ENCODE results near the gene RPGRIP1L.

The RPGRIP1L gene

GRCh38 chr16:53629607-53630312 is 73.9 kb downstream of the RPGRIP1L start:
- Histone ChIP-seq H2AFZ (no peak overlapping the region), H3K27ac (no peak overlapping the region), H3K27me3 (ENCODE audit: control insufficient read depth, insufficient read depth, low read length) (no peaks in the 10 kb centered on the region), H3K4me2 (ENCODE audit: low read length) (no peak overlapping the region), H3K79me2 (no peaks in the 10 kb centered on the region), H3K9ac (no peak overlapping the region), H3K4me3 (ENCODE audit: low read depth, low read length) (no peak overlapping the region), H3K36me3 (ENCODE audit: control insufficient read depth, insufficient read depth, low read length) (no peaks in the 10 kb centered on the region), H3K4me1 (no peaks in the 10 kb centered on the region), H3K9me3 (ENCODE audit: control insufficient read depth, low read length) (no peaks in the 10 kb centered on the region)
- TF ChIP-seq CTCF (IDR thresholded peaks at IDR 0.05): no peak

GRCh38 chr16:53629151-53629550 is 74.5 kb downstream of the RPGRIP1L start:
- Histone ChIP-seq H3K4me3 (ENCODE audit: low read depth, low read length) (no peak overlapping the region), H3K27me3 (ENCODE audit: control insufficient read depth, insufficient read depth, low read length) (no peaks in the 10 kb centered on the region)
- TF ChIP-seq CTCF (IDR thresholded peaks at IDR 0.05): no peak

GRCh38 chr16:53626811-53627210 is 76.8 kb downstream of the RPGRIP1L start:
- no peaks in the 10 kb centered on the region for H3K4me1 ChIP-seq
- H3K9ac ChIP-seq: no peak overlapping the region
- no peak overlapping the region for H3K27ac ChIP-seq
- no peaks in the 10 kb centered on the region for H3K79me2 ChIP-seq
- no peak for TF ChIP-seq CTCF (IDR thresholded peaks at IDR 0.05)
- H3K4me2 ChIP-seq (ENCODE audit: low read length): no peak overlapping the region
- H3K36me3 ChIP-seq (ENCODE audit: control insufficient read depth, insufficient read depth, low read length): no peaks in the 10 kb centered on the region
- H3K4me3 ChIP-seq (ENCODE audit: low read depth, low read length): no peak overlapping the region
- no peaks in the 10 kb centered on the region for H3K9me3 ChIP-seq (ENCODE audit: control insufficient read depth, low read length)
- H3K27me3 ChIP-seq (ENCODE audit: control insufficient read depth, insufficient read depth, low read length): no peaks in the 10 kb centered on the region
- H2AFZ ChIP-seq: no peak overlapping the region

More at GRCh38 chr16:53629151-53629550, 74.5 kb downstream of the RPGRIP1L start:
- Histone ChIP-seq H3K27ac (no peak overlapping the region), H2AFZ (no peak overlapping the region), H3K9ac (no peak overlapping the region), H3K79me2 (no peaks in the 10 kb centered on the region), H3K36me3 (ENCODE audit: control insufficient read depth, insufficient read depth, low read length) (no peaks in the 10 kb centered on the region), H3K9me3 (ENCODE audit: control insufficient read depth, low read length) (no peaks in the 10 kb centered on the region), H3K4me2 (ENCODE audit: low read length) (no peak overlapping the region), H3K4me1 (no peaks in the 10 kb centered on the region)

GRCh38 chr16:53626161-53626560 is 77.5 kb downstream of the RPGRIP1L start:
- no peaks in the 10 kb centered on the region for H3K9me3 ChIP-seq (ENCODE audit: control insufficient read depth, low read length)
- no peaks in the 10 kb centered on the region for H3K4me1 ChIP-seq
- H3K79me2 ChIP-seq: no peaks in the 10 kb centered on the region
- H3K4me3 ChIP-seq (ENCODE audit: low read depth, low read length): no peak overlapping the region
- no peak overlapping the region for H2AFZ ChIP-seq
- no peak overlapping the region for H3K4me2 ChIP-seq (ENCODE audit: low read length)
- H3K36me3 ChIP-seq (ENCODE audit: control insufficient read depth, insufficient read depth, low read length): no peaks in the 10 kb centered on the region
- no peak overlapping the region for H3K9ac ChIP-seq
- TF ChIP-seq CTCF (IDR thresholded peaks at IDR 0.05): no peak
- no peaks in the 10 kb centered on the region for H3K27me3 ChIP-seq (ENCODE audit: control insufficient read depth, insufficient read depth, low read length)
- no peak overlapping the region for H3K27ac ChIP-seq

- Histone ChIP-seq H3K79me2 (no peaks in the 10 kb centered on the region), H3K4me1 (no peaks in the 10 kb centered on the region), H3K27ac (no peak overlapping the region), H3K36me3 (ENCODE audit: control insufficient read depth, insufficient read depth, low read length) (no peaks in the 10 kb centered on the region), H3K4me3 (ENCODE audit: low read depth, low read length) (no peak overlapping the region), H3K4me2 (ENCODE audit: low read length) (no peak overlapping the region), H3K27me3 (ENCODE audit: control insufficient read depth, insufficient read depth, low read length) (no peaks in the 10 kb centered on the region), H2AFZ (no peak overlapping the region), H3K9ac (no peak overlapping the region), H3K9me3 (ENCODE audit: control insufficient read depth, low read length) (no peaks in the 10 kb centered on the region)
- TF ChIP-seq CTCF (IDR thresholded peaks at IDR 0.05): no peak
Observed at GRCh38 chr16:53625221-53625620, 78.4 kb downstream of the RPGRIP1L start.
